ENCODE measurements around the gene VANGL2. TPM values are rescaled to one million over a fixed set of nuclear protein-coding genes. Genes with fewer than 3 reads are reported as not detected.

VANGL2 gene
- total RNA-seq, 4 donors from 2014 or later, result 0.44 to 1.4 (median 0.98) TPM; not detected in 1

DNA sequence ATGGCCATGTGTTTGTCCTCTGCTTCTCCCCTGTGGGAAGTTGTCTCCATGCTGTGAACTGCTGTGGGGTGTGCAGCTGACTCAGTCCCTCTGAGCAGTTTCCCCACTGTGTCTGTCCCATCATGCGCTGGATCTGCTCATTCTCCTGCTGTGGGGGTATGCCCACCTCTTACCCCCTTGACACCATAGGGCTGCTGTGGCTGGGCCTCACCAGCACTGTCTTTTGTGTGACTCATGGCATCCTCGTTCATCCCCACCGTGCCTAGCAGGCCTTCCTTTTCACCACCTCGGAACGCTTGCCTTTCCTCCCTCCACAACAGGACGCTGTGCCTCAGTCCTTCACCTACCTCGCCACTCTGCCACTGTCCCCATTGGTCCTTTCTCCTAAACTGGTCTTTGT is 27.3 kb downstream of the VANGL2 start:
- TF ChIP-seq, protein P1, sequence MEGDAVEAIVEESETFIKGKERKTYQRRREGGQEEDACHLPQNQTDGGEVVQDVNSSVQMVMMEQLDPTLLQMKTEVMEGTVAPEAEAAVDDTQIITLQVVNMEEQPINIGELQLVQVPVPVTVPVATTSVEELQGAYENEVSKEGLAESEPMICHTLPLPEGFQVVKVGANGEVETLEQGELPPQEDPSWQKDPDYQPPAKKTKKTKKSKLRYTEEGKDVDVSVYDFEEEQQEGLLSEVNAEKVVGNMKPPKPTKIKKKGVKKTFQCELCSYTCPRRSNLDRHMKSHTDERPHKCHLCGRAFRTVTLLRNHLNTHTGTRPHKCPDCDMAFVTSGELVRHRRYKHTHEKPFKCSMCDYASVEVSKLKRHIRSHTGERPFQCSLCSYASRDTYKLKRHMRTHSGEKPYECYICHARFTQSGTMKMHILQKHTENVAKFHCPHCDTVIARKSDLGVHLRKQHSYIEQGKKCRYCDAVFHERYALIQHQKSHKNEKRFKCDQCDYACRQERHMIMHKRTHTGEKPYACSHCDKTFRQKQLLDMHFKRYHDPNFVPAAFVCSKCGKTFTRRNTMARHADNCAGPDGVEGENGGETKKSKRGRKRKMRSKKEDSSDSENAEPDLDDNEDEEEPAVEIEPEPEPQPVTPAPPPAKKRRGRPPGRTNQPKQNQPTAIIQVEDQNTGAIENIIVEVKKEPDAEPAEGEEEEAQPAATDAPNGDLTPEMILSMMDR (IDR thresholded peaks at IDR 0.05; ENCODE audit: low read depth), result no peak

DNA sequence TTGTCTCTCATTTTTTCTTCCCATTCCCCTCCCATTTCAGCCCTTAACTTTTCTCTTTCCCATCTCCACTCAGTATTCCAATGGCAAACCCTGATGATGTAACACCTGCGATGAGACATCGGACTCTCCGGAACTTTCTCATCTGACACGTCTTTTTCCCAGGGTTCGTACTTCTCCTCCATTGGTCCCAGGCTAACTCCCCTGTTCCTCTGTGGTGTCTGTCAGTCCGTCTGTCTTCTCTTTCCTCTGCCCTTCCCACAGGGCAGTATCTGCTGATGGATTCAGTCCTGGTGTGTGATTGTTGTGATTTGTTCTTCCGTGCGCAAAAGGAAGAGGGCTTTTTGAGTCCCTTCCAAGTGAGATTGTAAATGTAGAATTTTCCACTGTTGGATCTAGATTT is 27.7 kb downstream of the VANGL2 start:
- TF ChIP-seq, protein P1 (IDR thresholded peaks at IDR 0.05; ENCODE audit: low read depth), result no peak

DNA sequence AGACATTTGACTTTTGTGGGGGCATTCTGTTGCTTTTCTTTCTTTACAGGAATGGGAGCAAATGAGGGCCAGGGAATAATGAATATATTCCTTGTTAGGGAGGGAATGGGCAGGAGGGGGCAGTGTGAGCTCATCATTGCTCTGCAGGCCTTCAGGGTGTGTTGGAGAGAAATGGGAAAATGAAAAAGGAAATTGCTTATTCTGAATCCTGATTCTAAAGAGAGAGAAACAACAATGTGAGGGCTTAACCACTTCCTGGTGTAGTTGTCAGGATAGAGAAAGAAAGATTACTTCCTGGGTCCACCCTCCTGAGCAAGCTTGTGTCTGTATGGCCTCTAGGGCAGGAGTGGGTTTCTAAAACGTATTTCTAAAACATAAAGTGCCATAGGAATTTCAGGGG is 28.3 kb downstream of the VANGL2 start:
- TF ChIP-seq, protein P1 (IDR thresholded peaks at IDR 0.05; ENCODE audit: low read depth), result no peak

DNA sequence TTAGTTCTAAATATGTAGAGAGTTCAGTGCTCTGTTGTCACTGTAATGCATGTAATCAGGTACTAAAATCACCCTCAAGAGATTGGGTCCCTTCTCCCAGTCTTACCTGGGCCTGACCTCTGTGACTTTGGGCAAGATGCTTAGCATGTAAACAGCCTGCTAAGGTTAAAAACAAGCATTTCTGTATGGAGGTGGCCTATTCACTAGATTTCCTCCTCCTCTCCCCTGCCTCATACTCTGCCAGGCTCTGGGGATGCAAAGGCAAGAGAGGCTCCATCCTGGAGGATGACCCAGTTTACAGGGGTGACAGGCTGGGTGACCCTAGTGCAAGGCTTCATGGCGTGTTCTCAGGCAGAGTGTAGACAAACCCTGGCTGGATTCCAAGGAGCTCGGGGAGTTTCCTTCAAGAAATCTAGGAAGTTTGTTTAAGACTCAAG is 28.8 kb downstream of the VANGL2 start:
- TF ChIP-seq, protein P1 (IDR thresholded peaks at IDR 0.05; ENCODE audit: low read depth), result no peak

DNA sequence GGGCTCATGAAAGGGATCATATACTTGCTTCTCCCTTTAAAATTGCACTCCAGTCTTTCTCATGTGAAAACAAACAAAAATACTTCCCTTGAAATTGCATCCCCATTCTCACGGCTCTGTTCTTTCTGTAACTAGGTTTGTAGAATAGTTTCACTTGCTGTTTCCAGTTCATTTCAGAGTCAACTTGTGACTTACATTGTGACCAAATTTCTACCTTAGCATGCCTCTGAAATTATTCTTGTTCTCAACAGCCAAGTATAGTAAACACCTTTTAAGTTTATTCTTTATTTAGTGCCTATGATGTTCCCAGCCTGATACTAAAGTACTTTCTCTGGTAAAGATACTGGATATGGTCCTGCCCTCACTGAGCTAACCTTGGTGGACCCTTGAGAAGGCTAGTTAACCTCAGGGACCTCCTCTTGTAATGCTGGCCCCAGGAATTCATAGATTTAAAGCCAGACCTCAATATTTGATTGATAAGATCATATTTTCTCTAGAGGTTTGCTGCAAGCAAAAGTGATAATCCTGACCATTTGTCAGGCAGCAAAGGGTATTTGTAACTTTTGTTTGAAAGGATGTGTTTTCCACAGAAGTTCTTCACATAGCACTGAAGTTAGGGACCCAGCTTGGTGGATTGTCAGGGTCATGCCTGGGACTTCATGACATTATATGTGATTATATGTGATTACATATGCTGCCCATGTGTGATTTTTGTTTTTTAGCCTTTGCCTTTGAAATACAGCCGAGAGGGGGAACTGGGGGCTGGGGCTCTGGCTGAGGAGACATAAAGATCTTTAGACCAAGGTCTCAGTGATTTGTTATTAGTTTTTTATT is 29.6 kb downstream of the VANGL2 start:
- TF ChIP-seq, protein P1 (IDR thresholded peaks at IDR 0.05; ENCODE audit: low read depth), result no peak

DNA sequence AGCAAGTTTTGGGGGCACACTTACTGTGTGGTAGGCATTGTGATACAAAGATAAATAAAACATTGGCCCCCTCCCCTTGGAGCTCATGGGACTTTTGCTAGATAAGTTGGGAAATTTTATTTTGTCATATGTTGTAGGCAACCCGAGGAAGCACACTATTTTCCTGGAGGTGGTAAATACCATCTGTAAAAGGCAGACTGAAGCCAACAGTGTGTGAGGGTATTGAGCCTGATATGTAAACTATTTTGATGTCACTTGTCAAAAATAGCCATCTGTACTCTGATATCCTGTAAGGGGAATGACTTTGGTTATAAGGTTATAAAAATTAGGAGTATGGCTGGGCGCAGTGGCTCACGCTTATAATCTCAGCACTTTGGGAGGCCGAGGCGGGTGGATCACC is 30.6 kb downstream of the VANGL2 start:
- TF ChIP-seq, protein P1 (IDR thresholded peaks at IDR 0.05; ENCODE audit: low read depth), result no peak

DNA sequence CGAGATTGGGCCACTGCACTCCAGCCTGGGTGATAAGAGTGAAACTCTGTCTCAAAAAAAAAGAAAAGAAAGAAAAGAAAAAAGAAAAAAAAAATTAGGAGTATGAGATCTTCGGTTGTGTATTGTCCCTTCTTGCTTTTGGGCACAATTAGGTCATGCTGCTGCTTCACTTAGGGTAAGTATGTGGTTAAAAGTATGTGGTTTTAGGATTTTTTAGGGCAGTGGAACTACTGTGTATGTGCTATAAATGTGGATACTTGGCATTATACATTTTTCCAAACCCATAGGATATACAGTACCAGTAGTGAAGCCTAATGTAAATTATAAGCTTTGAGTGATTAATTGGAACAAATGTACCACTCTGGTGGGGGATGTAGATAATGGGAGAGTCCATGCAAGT is 31.2 kb downstream of the VANGL2 start:
- TF ChIP-seq, protein P1 (IDR thresholded peaks at IDR 0.05; ENCODE audit: low read depth), result no peak

Measured in subcutaneous adipose tissue (tissue), 4 donors.